ENCODE results near the gene UQCR10.

UQCR10 gene

DNA sequence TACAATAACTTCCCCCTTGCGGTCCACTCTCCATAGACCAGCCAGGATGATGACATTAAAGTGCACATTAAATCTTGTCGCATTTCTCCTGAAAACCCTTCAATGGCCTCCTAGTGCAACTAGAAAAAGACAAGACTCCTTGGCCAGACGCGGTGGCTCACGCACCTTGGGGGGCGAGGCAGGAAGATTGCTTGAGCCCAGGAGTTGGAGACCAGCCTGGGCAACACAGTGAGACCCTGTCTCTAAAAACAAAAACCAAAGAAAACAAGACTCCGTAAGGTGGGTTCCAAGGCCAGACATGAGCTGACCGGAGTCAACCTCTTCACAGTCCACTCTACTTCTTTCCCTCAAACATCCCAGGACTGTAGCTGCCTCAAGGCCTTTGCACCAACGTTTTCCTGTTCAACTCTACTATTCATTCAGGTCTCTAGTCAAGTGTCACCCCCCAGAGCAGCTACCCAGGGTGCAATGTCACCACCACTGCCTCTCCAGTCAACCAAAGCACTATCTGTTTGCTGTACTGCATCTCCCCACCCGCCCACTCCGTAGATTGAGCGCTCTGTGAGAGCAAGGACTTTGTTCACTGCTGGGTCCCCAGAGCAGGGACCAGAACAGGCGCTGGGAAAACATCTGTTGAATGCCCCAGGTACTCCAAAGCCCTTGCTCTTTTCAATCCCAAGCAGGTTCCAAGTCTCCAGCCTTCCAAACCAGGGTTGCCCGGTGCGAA is 1.1 kb upstream of the UQCR10 start:
- DNase-seq: peak; percentile 58

DNA sequence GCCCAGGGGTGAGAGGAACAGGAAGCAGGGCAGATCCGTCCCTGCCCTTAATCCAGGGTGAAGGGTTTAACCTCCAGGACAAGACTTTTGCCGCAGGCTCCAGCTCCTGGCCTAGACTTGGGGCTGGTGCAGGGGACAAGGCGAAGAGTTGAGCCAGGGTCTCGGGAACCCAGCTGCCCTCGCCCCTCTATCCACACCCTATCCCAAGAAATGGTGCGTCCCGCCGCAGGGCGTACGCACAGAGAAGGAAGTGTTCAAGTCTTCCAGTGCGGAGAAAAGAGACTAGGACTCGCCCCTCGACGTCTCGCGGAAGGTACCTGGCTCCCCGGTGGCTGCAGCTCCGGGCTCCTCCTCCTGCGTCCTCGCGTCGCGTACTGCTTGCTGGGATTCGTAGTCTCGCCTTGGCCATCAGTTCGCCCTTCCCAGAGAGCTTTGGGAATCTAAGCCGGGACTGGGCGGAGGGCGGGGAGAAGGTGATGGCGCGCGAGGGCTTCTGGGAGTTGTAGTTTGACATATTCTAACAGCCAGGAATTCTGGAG is 468 bp upstream of the UQCR10 start, which contains the start of gene ZMAT5:
TSS of gene ZMAT5 (minus strand) at position 376 of the 539 bp plus-strand sequence. CDS start 18,463 bp downstream, outside the sequence.
- peak; percentile 93 for DNase-seq

DNA sequence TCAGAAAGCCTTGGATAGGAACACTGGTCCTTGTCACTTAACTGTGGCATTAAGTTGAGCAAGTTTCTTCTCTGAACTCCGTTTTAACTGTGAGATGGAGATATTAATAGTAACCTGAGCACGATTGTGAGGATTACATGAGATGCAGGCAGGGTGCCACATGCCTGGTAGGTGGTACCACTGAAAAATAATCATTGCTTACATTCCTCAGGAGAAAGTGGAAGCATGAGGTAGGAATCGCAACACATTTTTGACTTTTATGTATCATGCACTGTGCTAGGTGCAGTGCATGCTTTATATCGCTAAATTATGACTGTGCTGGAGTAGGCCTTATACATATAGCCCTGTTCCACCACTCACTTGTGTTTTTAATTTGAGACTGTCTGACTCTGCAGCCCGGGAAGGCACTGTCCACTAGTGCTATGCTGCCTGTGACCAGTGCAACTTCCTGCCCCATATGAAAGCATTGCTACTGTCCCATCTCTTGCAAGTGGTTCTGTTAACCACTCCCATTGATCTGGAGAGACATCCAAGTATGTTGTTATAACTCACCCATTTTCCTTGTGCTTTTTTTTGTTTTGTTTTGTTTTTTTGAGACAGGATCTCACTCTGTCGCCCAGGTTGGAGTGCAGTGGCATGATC is 1.0 kb downstream of the UQCR10 start:
- no peak for DNase-seq

DNA sequence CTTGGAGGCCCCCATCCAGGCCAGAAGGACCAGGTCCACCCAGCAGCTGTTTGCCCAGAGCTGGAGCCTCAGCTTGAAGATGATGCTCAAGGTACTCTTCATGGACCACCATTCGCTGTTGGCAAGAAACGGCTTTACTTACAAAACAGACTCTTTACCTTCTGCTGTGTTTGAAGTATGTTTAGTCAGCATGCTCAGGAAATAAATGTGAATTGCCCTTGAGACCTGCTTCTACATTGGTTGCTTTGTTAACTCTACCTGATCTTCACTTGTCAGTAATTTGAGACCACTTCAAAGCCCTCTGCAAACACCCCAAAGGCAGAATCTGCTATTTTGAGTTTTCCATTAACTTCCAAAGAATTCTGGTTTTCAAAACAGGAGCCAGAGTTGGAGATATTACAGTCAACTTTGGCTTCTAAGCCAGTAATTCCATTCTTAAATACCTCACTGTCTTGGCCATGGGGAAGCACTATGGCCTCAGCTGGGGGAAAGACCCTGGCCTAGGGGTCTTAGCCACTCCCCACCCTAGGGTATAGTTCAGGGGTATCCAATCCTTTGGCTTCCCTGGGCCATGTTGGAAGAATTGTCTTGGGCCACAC is 2.7 kb downstream of the UQCR10 start:
- DNase-seq: peak; percentile 22

DNA sequence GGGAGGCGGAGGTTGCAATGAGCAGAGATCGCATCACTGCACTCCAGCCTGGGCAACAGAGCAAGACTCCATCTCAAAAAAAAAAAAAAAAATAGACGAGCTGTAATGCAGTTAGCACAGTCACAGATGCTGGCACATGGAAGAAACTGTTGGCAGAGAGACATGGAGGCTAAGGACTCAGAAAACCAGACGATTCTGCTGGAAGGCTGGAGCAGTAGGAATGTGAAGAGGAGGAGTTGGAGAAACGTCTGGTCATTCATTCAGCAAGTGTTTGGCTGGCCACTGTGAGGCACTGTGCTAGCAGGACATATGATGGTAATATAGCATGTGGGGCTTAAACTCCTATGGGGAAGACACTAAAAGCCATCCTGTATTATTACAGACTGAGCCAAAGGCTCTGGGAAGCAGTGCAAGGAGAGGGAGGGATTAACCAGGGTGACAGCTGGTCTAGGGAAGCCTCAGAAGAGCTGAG is 5.0 kb downstream of the UQCR10 start:
- peak; percentile 39 for DNase-seq

DNA sequence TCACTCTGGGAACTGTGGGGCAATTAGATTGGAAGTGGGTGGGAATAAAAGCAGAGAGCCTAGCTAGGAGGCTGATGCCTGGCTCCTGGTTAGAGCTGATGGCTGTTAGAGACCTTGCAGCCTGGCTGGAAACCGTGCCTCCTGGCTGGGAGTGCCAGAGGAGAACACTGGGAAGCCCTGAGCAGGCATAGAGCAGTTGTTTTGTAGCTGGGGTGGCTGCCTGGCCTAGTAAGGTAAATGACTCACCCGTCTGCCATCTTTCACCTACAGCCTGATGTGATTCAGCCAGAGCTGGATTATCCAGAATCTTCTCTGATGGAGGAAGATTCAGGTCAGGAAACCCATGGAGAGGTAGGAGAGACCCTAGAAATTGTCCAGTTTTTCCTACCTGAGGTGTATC is 6.1 kb downstream of the UQCR10 start:
- DNase-seq: peak; percentile 10

DNA sequence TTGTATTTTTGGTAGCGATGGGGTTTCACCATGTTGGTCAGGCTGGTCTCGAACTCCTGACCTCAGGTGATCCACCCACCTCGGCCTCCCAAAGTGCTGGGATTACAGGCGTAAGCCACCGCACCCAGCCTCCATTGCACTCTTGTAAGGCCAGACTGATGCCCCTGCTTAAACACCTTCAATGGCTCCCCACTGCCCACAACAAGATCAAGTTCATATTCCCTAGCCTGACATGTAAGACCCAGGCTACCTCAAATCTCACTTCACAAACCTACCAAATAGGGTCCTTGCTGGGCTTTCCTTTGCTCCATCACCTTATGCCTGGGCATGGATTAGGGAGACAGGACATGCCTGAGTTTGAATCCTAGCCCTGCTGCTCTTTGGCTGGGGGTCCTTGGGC is 13.1 kb downstream of the UQCR10 start:
- DNase-seq: no peak

DNA sequence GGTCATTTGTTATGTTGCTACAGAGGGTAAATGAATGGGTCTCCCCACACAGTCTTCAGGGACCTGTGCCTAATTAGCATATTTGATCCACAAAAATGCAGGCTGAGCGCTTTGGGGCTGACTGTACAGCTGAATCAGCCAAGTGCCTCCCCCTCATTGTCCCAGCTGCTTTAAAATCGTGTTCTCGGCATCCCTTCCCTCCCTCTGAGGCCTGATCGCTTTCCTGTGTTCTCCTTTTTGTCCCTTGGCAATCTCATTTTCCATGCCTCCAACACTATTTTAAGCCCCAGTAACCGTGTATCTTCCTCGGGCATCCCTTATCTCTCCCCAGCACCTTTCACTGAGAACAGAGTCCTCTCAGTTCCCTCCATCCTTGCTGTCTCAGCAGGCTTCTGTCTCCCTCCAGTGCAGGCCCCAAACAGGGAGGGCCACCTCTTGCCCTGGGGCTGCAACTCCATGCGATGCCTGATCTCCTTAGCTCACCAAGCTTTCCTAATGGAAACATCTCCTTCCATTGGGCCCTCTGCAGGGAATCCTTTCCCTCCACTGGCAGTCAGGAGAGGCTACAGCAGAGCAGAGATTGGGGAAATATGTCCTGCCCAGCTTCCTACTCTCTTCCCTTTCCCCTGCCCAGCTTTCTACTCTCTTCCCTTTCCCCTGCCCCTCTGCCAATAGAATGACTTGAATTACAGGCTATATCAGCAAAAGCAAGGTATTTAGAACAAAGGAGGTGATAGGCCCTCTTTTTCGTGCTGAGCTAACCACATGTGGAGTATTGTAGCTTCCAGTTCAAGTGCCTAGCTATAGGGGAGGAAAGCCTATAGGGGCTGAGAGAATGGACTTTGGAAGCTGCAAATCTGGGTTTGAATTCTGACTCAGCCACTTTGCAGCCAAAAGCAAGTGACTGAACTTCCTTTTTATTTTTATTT is 13.8 kb downstream of the UQCR10 start:
- DNase-seq: no peak

DNA sequence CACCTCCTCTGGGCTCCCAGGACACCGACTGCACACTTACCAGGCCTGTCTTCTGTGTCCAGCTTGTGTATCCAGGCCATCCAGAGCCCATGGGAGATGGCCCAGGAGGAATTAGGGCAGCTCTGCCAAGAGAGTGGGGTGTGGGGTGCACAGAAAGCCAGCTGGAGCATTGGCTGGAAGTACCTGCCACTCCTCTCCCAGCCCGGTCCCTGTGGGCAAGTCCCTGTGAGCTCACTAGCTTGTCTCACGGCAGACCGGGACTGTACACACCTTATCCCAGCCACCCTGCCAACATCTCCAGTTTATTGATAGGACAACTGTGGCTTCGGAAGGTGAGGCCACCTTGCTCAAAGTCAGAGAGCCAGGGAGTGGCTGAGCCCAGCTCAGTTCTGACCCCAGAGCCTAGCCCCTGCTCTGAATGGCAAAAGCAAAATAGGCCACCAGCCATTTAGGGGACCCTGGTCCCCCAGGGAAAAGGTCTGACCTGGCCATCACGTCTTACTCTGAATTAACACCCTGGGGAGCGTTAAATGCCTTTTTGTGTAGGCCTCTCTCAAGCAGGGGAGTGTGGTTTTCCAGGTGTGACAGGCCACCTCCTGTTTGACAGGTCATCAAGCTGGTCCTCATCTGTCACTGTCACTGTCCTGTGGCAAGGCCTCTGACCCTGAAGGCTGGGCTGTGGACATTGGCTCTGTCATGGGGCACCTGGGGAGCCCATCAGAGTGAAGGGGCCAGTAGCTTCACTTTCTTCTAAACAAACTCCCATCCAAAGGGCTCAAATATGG is 15.1 kb downstream of the UQCR10 start:
- no peak for DNase-seq

DNA sequence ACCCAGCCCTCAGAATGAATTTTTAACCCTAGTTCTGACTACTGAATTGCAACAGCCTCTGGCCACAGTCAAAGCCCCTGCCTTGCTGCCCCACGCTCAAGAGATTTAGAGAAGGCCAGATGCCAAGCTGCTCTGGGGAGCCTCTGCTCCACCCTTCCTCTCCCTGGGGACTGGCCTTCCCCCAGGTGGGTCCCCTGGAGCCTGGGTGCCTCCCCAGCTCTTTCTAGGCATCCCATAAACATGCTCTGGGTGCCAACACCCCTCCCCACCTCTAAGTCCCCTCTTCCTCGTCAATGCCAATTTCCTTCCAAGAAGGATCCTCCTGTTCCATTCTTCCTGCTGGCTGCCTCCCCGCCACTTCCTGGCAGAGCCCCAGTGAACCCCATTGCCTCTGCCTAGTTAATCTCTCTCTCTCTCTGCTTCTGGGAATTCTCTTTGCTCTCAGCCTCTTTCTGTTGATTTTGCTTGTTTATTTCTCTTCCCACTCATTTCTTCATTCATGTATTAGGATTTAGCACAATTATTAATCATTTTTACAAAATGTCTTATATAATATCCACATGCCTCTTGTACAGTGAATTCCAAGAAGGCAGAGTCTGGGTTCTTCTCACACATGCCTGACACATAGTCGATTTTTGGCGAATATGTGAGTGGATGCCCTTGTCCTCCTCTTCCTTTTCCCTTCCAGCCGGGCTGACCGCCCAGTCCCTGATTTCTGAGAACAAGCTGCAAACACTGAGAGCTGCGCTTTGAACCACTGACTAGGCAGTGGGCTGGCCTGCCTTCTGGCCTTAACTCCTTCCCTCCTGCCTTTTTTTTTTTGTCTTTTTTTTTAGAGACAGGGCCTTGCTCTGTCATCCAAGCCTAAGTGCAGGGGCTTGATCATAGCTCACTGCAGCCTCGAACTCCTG is 17.5 kb downstream of the UQCR10 start:
- DNase-seq: no peak

DNA sequence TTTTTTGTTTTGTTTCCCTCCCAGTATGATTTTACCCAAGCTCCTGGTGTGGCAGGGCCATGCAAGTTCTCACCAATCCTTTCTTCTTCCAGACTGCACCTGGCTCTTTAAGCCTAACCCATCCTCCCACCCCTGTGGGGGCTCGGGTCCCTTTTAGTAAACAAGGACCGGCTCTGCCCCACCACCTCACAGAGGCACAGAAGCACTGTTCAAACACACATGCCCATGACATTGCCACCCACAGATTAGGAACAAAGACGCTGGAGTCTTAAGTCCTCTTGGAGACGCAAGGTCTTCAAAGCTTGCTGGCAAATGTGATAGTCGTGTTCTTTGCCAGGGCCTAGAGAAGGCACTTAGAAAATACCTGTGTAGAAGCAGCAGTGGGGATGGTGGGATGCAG is 18.9 kb downstream of the UQCR10 start:
- DNase-seq: no peak

DNA sequence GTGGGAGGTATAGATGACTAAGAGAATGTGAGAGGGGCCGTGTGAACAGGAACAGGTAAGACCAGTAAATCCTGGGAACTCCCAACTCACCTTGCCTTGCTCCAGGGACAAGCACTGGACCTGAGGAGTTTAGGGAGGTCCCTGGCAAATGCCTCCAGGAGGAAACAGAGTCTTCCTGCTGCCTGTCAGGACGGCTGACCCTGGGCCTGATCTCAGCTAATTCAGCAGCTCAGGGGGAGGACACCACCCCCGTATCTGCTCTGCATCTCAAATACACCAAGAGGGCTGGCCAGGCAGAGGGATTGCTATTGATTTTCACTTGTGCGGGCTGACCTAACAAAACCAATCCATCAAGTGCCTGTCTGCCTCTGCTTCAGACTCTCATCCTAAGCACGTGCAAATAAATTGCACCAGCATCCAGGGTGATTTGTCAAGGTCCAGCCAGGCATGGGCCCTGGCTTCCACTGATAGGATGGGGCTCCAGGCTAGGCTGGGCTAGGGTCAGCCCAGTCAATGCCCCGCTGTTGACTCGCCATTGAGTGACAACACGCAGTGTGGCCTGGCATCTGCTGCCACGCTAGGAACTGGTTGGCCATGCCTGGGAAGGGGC is 20.3 kb downstream of the UQCR10 start:
- no peak for DNase-seq

DNA sequence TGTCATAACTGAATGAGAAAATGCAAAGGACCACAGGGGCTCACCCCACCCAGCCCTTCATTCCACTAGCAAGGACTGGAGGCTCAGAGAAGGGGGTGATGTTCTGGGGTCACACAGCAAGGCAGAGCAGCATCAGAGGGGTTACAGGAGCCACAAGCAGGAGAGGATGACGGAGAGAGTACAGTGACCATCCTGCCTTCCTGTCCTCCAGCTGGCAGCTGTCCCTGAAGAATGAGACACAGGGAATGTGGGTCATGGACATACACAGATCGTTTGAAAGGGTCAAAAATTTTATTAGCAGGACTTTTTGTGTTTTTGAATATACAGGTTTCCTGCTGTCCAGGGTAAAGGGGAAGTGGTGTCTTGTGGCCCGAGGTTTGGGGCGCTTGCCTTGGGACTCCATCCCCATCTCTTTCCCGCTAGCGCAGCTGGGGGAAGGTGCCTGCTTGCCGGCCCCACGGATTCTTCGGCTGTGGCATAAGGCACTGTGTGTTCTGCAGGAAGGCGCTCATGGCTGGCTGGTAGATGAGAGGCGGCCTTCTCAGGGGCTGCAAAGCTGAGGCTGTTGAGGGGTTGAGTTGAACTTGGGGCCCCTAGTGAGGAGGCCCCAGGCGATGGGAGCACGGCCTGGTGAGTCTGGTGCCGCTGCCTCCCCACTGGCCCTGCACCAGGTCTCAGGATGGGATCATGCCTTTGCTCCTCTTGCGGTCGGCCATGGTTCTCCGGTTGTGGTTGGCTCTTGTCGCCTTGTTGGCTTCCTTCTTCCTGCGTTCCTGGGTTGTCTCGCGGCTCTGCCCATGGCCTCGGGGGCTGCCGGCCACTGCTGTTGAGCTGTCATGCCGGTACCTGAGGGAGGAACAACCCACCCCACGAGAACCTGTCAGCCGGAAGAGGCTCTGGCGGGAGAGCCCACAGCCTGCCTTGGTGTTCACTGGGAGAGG is 21.4 kb downstream of the UQCR10 start:
- DNase-seq: no peak

DNA sequence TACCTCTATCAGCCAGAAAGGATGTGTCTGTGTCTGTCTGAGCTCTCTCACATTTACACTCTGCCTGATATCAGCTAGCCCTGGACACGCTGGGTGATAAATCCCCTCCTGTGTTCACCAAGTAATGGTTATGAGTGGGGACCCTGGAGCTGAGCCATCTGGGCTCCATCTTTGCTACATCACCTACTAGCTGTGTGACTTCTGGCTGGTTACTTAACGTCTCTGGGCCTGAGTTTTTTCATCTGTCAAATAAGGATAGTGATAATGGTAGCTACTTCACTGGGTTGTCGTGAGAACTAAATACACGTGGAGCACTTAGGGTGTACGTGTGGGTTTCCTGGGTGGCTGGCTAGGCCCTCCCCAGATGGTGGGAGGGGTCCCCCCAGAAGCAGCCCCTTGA is 22.9 kb downstream of the UQCR10 start:
- no peak for DNase-seq

DNA sequence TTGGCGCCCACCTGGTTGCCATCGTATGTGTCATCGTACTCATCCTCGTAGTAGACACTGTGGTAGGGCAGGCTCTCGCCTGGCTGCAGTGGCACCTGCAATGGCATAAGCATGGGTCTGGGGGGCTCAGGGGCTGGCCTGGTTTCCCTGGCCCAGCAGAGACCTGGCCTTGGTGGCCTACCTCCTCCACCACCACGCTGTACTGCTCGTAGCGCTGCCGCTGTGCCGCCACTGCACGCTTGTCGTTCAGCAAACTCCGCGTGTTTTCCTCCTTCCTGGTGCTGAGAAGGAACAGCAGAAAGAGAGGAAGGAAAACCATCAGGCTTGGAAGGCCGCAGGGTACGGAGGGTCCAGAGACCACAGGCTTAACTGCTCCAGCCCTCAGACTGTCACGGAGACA is 26.2 kb downstream of the UQCR10 start:
- DNase-seq: no peak

DNA sequence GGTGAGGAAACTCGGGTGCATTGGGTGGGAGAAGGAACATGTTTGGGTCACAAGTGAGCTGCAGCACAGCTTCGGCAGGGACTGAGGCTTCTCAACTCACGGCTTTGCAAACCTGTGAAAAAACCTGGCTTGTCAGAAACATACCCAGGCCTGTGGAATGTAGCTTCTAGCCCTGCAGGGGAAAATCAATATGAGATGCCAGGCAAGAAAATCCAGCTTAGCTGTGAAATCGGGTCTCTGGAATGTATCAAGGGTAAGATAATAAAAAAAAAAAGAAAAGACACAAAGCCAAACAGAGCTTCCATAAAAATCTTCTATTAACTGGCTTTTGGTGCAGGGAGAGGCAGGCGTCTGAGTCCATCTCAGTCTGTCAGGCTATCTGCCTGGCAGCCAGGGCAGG is 28.5 kb downstream of the UQCR10 start:
- DNase-seq: no peak

DNA sequence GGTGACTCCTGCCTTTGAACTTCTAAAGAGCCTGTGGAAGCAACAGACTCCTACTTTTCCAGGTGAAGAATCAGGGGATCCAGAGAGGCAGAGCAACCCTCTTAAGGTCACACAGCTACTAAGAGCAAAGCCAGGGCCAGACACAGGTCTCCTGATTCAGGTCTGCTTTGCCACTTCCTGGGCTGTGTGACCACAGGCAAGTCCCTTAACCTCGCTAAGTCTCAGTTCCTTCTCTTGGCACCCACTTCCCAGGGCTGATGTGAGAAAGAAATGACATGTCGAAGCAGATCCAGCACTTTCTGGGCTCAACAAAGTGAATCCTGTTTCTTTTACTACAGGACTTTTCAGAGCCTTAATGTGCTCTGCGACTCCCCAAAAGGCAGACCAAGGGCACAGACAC is 30.2 kb downstream of the UQCR10 start:
- DNase-seq: no peak

DNA sequence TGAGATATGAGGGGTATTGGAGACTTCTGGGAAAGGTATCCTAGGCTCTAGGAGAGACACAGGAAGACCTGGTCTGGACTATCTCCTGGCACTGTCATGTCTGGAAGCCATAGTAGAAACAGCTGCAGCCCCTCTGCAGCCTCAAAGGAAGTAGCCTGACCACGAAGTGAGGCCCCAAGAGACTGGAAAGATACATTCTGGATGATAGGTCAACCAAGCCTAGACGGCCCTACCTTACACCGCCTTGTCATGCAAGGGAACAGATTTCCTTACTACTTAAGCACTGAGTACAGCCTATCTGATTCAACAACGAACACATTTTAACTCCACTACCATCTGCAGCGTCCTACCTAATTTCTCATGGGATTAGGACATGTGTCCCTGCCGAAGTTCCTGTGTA is 31.1 kb downstream of the UQCR10 start:
- DNase-seq: no peak

DNA sequence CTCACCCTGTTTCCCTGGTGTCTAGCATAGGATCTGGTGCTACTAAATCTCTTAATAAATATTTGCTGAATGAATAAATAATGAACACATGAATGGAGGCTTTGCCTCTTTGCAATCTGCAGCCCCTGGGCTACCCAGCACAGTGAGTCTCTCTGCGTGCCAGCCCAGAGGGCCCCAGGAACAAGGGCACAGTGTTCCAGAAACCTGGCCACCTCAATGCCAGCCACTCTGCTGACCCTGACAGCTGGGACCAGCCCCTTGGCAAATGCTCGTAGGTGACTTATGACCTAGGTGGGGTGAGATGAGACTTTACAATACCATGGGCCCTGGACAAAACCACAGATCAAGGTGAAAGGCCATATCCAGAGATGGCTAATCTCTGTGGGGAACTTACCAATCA is 31.6 kb downstream of the UQCR10 start:
- peak; percentile 32 for DNase-seq
